AG09309 (cell line): ENCODE data around the gene RPSA.

Experiments
- DNase-seq: peaks from one replicate; pipeline ENCODE4 v3.0.0-alpha.2; 2010; ENCODE audit warnings: low read depth
- H3K4me3 ChIP-seq: 2 replicates; pipeline ENCODE4 v1.5.1; 2011; ENCODE audit warnings: mild to moderate bottlenecking, low read depth, low read length, moderate library complexity; ENCODE audit not compliant: control insufficient read depth
- CTCF ChIP-seq: IDR thresholded peaks from 2 replicates; pipeline ENCODE4 v1.5.1; 2011; ENCODE audit warnings: mild to moderate bottlenecking, low read depth, low read length, inconsistent platforms; ENCODE audit not compliant: insufficient read depth, control insufficient read depth; ENCODE audit errors: missing control alignments

The RPSA gene

DNA sequence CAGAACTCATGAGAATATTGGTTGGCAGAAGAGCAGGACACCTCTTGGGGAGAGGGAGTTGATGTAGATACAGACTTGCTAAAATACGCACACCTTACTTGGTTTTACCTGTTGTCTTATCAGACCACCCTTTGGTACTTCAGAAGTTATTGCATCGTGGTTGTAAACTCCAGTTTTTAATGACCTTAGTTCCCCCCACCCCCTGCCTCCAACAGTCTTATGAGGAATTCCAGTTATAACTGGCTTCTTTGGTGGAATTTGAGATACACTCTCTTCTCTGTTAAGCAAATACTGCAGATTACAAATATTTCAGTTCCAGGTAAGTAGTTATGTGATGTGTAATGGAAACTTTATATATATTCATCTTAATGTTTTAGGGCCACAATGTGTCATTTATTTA lies 18.4 kb upstream of the RPSA start:
- TF ChIP-seq CTCF: no peak
- H3K4me3 ChIP-seq: no peak overlapping the region
- no peak for DNase-seq

DNA sequence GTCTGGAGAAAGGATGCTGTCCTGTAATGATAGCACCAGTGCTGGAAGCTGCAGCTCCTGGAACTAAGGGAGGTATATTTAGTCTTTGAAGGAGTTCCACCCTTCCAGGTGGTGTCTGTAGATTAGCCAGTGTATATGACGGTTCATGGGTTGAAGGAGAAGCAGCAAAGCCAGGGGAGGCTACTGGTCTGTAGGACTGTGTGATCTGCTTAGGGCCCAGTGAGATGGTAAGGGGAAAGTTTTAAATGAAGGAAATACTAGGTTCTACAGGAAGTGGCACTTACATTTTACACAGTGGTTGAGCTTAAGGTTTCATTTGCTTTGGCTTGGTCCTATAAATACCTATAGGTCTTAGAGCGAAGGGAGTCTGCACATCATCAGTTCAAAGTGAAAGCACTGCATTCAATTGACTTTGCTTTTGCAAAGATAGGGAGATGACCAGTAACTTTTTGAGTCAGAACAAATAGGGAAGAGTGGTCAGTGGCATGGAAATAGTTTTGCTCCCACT lies 17.7 kb upstream of the RPSA start:
- TF ChIP-seq CTCF: no peak
- no peak for DNase-seq
- no peak overlapping the region for H3K4me3 ChIP-seq

- no peak for TF ChIP-seq CTCF
- no peak overlapping the region for H3K4me3 ChIP-seq
- DNase-seq: no peak
Observed at GRCh38 chr3:39390181-39390580, 16.3 kb upstream of the RPSA start.

GRCh38 chr3:39396690-39397089 lies 9.8 kb upstream of the RPSA start:
- no peak overlapping the region for H3K4me3 ChIP-seq
- DNase-seq: no peak
- no peak for TF ChIP-seq CTCF

DNA sequence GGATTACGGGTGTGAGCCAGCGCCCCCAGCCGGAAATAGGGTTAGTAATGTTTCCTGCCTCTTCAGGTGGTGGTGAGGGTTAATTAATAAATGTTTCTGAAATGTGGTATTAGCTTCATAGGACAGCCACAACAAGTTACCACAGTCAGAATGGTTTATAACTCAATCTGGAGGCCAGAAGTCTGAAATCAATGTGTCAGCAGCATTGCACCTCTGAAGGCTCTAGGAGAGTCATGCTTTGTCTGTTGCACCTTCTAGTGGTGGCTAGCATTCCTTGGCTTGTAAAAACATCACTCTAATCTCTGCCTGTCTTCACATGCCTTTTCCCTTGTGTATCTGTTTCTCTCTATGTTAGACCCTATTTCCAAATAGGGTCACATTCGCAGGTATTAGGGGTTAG lies 7.8 kb upstream of the RPSA start:
- H3K4me3 ChIP-seq: no peak overlapping the region
- no peak for TF ChIP-seq CTCF
- DNase-seq: no peak

DNA sequence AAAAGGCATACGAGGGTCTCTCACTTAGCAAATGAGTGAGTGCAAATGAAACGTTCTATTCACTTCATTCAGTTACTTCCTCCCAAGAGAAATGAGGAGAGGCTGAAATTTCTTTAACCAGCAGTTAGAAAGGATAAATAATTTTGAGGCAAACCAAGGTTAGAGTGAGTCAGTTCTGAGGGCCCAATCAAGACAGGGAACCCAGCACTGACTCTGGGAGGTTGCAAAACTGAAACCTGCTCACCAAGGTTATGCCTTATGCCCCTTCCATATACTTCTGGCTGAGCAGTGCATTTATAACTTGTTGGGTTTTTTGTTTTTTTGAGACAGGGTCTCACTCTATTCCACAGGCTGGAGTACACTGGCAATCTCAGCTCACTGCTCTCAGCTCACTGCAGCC lies 4.5 kb upstream of the RPSA start:
- DNase-seq: no peak
- H3K4me3 ChIP-seq: no peak overlapping the region
- no peak for TF ChIP-seq CTCF
